HG03342 (cell line): ENCODE results near the gene RPL37.
"Not testable (repeated sequence)": the region's sequence is repeated elsewhere in the genome, so short reads cannot be mapped to it uniquely, and the experiment has no call there.

Source experiments
- ATAC-seq: cut with Tn5 transposase; IDR thresholded peaks from one replicate; pipeline ENCODE4 v1.9.1; 2021; ENCODE audit warnings: mild to moderate bottlenecking, moderate library complexity; ENCODE audit not compliant: unreplicated experiment

The RPL37 gene

DNA sequence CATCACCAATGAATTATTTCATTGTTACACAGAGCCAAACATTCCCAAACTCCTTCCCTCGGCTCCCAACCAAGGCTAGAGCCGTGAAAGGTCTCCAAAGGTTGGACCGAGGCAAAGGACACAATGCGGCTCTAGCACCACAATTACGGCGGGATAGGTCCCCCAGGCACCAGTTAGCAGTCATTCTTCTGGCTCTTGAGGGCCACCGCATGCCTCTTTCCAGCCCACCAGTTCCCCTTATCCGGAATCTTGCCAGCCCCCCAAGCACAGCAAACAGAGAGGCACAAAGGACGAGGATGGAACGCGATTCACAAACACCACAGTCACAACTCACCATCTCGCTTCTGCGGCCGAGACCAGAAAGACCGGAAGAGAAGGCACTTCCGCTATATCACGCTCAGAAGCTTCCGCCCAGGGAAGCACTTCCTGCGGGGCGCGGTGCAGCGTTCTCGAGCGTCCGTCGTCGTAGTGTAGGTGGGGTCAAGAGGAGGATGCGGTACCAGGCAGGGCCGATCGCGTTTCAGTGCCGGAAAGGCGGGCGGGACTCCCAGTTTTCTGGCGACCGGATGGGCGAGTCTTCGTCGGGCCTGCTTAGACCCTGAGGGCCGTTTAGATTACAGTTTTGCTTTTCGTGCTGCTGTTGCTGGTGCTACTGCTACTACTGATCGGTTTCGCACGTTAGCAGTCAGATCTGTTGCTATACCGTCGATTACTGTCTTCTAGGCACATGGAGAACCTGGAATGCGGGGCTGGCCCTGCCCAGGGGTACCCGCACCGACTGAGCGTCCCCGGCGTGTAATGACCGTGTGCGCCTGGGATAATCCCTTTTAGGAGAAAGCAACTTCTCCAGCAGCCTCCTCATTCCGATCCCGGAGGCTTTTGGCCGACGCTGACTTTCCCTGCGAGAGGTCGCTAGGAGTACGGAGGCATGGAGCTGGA lies at the start of gene RPL37:
Gene RPL37 (minus strand): TSS at position 374 of the 939 bp plus-strand sequence. CDS start 37 bp downstream, at position 337.
- ATAC-seq, result peak; percentile 96

- ATAC-seq, result not testable (repeated sequence)
Observed at GRCh38 chr5:40883051-40883450, 48.0 kb upstream of the RPL37 start.

GRCh38 chr5:40882291-40882690 lies 47.3 kb upstream of the RPL37 start:
- ATAC-seq, result no peak

DNA sequence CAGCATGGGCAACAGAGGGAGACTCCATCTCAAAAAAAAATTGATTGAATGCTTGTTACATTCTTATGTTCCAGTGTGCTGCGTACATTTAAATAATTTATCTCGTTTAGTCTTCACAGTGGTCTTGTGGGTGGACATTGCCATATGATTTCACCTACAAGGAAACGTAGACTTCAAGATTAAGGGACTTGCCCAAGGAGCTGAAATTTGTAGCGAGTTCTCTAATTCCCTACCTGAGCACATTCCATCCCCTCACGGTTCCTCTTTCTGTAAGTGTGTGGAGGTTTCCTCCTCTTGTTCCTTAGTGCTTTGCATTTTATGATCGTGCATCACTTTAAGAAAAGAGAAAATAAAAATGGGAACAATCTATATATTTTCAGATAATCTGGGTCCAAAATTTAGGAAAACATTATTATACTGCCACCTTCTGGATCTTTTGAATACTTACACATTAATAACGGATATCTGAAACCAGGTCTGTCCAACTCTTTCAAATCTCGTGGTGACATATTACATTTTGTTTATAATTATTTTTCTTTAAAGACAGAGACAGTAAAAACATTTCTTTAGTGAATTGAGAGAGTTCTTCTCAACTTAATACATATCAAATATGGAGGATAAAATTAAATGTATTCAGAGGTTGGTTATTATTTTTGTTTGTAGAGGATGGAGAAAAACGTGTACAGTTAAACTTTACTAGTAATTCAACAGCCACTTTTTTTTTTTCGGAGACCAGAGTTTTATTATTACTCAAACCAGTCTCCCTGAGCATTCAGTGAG lies 44.3 kb upstream of the RPL37 start:
- no peak for ATAC-seq

- no peak for ATAC-seq
Observed at GRCh38 chr5:40877371-40877988, 42.5 kb upstream of the RPL37 start.

- ATAC-seq, result no peak
Observed at GRCh38 chr5:40875958-40876357, 40.9 kb upstream of the RPL37 start.

- ATAC-seq, result no peak
Observed at GRCh38 chr5:40873286-40873880, 38.4 kb upstream of the RPL37 start.

- ATAC-seq, result not testable (repeated sequence)
Observed at GRCh38 chr5:40872253-40872652, 37.2 kb upstream of the RPL37 start.

DNA sequence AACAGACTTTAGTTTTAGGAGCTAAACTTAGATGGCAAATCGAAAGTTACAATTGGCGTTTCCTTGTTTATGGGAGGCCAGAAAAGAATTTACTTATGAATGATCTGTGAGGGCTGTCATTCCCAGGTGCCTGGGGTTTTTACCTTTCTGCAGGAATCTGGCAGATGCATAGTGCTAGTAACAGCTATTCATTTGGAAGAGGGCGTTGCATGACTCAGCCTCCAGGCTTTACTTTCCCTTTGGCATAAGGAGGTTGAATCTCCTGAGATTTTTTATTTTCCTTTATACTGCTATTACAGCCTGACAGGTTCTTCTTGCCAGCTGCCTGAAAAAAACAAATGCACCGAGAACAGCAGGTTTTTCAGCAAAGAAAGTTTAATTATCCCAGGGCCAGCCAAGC lies 36.2 kb upstream of the RPL37 start:
- ATAC-seq, result no peak

GRCh38 chr5:40869384-40869783 lies 34.4 kb upstream of the RPL37 start:
- no peak for ATAC-seq

DNA sequence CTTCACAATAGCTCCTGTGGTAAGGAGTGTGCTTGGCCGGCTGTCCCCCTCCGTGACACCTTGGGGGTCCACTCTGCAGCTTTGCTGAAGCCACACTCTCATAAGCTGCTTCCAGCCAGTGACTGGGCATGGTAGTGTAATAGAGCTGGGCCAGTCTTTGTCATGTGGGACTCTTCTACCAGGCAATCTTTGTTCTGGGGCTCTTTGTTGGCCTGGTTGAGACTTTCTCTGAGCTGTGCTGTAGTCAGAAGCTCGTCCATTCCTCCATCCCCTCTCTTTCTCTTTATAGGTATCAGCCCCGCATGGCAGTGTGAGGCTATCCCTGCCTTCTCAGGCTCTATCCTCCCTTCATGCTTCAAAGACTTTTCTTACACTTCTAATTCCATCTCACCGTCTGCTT lies 31.8 kb upstream of the RPL37 start:
- ATAC-seq, result no peak

- not testable (repeated sequence) for ATAC-seq
Observed at GRCh38 chr5:40865004-40865403, 30.0 kb upstream of the RPL37 start.

DNA sequence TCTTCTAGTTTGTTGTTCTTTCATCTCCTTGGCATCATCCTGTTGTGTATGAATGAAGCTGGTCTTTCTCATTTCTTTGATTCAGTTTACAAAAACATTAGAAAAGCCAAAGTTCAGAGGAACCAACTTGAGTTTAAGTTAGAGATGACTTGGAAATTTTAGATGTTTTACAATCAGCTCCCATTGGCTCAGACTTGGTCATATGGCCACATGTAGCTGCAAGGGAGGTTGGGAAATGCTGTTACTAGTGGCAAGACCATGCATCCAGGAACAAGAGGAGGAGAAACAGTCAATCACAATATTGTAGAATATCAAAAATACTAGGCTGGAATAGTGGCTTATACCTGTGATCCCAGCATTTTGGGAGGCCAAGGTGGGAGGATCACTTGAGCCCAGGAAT lies 25.7 kb upstream of the RPL37 start:
- ATAC-seq, result no peak

DNA sequence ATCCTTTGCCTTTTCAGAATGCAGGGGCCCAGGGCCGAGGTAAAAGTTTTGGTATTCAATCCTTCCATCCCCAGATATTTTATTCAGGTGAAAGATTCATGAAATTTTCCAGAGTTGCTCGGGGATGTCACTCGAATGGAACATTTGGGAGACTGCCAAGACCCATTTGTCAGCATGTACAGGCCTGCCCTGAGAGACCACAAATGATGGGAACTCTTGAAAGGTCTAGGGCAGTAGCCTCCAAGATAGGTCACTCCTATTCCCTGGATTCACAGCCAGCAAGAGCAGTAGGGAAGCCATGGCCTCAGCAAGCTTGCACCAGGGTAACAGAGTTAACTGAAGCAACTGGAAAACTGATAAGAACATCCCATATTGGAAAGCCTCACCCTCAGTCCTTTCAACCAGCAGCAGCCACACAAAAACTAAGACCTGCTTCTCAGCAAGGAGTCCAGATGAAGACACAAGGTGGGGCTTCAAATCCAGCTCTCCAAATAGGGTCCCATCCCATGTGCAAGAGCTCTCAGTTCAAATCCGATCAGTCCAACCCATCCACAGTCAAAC lies 18.7 kb upstream of the RPL37 start:
- ATAC-seq, result no peak

DNA sequence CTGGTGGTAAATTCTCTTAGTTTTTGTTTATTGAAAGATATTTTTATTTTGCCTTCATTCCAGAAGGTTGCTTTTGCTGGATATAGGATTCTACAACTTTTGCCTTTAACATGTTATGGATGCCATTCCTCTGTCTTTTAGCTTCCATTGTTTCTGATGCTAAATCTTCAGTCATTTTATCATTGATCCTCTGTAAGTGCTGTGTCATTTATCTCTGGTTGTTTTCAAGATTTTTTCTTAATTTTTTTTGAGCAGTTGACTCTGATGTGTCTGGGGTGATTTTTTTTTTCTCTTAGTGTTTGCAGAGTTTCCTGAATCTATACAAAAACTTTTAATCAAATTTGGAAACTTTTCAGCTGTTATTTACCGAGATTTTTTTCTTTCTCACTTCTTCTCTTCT lies 12.5 kb upstream of the RPL37 start:
- ATAC-seq, result no peak

DNA sequence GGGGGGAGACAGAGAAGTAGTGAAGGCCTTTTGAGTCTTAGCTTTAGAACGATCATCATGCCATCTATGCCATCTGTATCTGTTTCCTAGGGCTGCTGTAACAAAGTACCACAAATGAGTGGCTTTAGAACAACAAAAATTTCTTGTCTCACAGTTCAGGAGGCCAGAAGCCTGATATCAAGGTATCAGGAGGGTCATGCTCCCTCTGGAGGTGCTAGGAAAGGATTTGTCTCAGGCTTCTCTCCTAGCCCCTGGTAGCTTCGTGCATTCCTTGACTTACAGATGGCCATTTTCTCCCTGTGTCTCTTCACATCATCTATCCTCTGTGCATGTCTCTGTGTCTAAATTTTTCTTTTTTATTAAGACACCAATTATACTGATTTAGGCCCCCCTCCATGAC lies 11.3 kb upstream of the RPL37 start:
- no peak for ATAC-seq

GRCh38 chr5:40844565-40844964 lies 9.5 kb upstream of the RPL37 start:
- no peak for ATAC-seq

GRCh38 chr5:40842351-40842750 lies 7.3 kb upstream of the RPL37 start:
- no peak for ATAC-seq

- ATAC-seq, result peak; percentile 48
Observed at GRCh38 chr5:40841068-40841805, 6.2 kb upstream of the RPL37 start, which contains the start of gene CARD6. CARD6 (plus strand) TSS chr5:40841367; CDS start chr5:40841383, 16 bp downstream.

DNA sequence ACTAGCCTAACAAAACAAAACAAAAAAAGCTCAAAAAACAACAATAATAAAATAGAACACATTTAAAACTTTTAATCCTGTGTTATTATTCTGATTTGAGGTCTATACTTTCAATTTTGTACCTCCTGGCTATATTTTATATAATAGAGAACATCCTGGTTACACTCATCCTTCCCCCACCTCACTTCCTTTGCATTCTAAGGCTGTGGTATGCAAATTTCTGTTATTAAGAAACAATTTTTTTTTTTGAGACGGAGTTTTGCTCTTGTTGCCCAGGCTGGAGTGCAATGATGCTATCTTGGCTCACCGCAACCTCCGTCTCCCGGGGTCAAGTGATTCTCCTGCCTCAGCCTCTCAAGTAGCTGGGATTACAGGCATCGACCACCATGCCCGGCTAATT lies 3.1 kb upstream of the RPL37 start:
- ATAC-seq, result no peak
